Measurements from ENCODE around the gene DRD2. TPM values are rescaled to one million over a fixed set of nuclear protein-coding genes. Genes with fewer than 3 reads are reported as not detected.

Gene DRD2
- total RNA-seq, 1 donor from 2014 or later, result 289 TPM

GRCh38 chr11:113517361-113517760 is 42.2 kb upstream of the DRD2 start:
- H3K9me3 Mint-ChIP-seq (ENCODE audit: unreplicated experiment), result no peaks in the 10 kb centered on the region
- DNase-seq, result no peak
- no peak overlapping the region for H3K27ac Mint-ChIP-seq (ENCODE audit: unreplicated experiment)
- TF ChIP-seq, protein P1, sequence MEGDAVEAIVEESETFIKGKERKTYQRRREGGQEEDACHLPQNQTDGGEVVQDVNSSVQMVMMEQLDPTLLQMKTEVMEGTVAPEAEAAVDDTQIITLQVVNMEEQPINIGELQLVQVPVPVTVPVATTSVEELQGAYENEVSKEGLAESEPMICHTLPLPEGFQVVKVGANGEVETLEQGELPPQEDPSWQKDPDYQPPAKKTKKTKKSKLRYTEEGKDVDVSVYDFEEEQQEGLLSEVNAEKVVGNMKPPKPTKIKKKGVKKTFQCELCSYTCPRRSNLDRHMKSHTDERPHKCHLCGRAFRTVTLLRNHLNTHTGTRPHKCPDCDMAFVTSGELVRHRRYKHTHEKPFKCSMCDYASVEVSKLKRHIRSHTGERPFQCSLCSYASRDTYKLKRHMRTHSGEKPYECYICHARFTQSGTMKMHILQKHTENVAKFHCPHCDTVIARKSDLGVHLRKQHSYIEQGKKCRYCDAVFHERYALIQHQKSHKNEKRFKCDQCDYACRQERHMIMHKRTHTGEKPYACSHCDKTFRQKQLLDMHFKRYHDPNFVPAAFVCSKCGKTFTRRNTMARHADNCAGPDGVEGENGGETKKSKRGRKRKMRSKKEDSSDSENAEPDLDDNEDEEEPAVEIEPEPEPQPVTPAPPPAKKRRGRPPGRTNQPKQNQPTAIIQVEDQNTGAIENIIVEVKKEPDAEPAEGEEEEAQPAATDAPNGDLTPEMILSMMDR (IDR thresholded peaks at IDR 0.05; ENCODE audit: partially characterized antibody, unreplicated experiment), result no peak
- no peak overlapping the region for H3K4me3 Mint-ChIP-seq (ENCODE audit: unreplicated experiment)
- H3K36me3 Mint-ChIP-seq (ENCODE audit: unreplicated experiment), result peaks cover 6% of the 10 kb centered on the region
- H3K4me1 Mint-ChIP-seq (ENCODE audit: low read depth, unreplicated experiment), result no peaks in the 10 kb centered on the region
- peaks cover 2% of the 10 kb centered on the region for H3K27me3 Mint-ChIP-seq (ENCODE audit: unreplicated experiment)

GRCh38 chr11:113514856-113515255 is 39.7 kb upstream of the DRD2 start:
- peaks cover 6% of the 10 kb centered on the region for H3K36me3 Mint-ChIP-seq (ENCODE audit: unreplicated experiment)
- H3K9me3 Mint-ChIP-seq (ENCODE audit: unreplicated experiment), result no peaks in the 10 kb centered on the region
- TF ChIP-seq, protein P1 (IDR thresholded peaks at IDR 0.05; ENCODE audit: partially characterized antibody, unreplicated experiment), result no peak
- H3K4me1 Mint-ChIP-seq (ENCODE audit: low read depth, unreplicated experiment), result no peaks in the 10 kb centered on the region
- DNase-seq, result no peak
- H3K4me3 Mint-ChIP-seq (ENCODE audit: unreplicated experiment), result no peak overlapping the region
- H3K27ac Mint-ChIP-seq (ENCODE audit: unreplicated experiment), result no peak overlapping the region
- peaks cover 2% of the 10 kb centered on the region for H3K27me3 Mint-ChIP-seq (ENCODE audit: unreplicated experiment)

DNA sequence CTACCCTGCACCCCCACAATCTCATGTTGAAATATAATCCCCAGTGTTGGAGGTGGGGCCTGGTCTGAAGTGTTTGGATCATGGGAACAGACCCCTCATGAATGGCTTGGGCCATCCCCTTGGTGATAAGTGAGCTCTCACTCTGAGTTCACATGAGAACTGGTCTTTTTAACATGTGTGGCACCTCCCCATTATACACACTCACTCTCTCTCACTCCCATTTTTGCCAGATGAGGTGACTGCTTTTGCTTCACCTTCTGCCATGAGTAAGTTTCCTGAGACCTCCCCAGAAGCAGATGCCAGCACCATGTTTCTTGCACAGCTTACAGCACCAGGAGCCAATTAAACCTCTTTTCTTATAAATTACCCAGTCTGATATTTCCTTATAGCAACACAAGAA is 32.1 kb upstream of the DRD2 start:
- TF ChIP-seq, protein P1 (IDR thresholded peaks at IDR 0.05; ENCODE audit: partially characterized antibody, unreplicated experiment), result no peak
- DNase-seq, result no peak
- Mint-ChIP-seq H3K9me3 (ENCODE audit: unreplicated experiment) (peaks cover 2% of the 10 kb centered on the region), H3K27me3 (ENCODE audit: unreplicated experiment) (peaks cover 5% of the 10 kb centered on the region), H3K27ac (ENCODE audit: unreplicated experiment) (no peak overlapping the region), H3K36me3 (ENCODE audit: unreplicated experiment) (no peaks in the 10 kb centered on the region), H3K4me1 (ENCODE audit: low read depth, unreplicated experiment) (no peaks in the 10 kb centered on the region), H3K4me3 (ENCODE audit: unreplicated experiment) (no peak overlapping the region)

DNA sequence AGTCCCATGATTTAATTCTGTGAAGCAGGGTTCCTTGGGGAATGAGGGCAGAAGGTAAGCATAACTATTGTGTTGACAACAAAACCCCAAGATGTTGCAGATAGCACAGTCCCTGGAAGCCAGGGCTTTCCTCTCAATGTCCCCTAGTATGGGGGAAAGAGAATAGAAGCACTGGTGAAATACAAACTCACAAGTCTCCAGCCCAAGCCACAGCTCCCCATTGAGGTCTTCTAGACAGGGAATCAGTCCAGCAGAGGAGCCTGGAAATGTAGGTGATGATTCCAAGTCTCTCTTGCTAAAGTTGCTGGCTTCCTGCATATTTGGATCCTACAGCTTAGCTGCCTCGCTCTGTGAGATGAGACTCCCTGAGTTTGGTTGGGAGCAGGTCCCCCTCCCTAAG is 31.7 kb upstream of the DRD2 start:
- Mint-ChIP-seq H3K27ac (ENCODE audit: unreplicated experiment) (no peak overlapping the region), H3K4me1 (ENCODE audit: low read depth, unreplicated experiment) (no peaks in the 10 kb centered on the region), H3K9me3 (ENCODE audit: unreplicated experiment) (peaks cover 2% of the 10 kb centered on the region), H3K27me3 (ENCODE audit: unreplicated experiment) (peaks cover 5% of the 10 kb centered on the region), H3K4me3 (ENCODE audit: unreplicated experiment) (no peak overlapping the region), H3K36me3 (ENCODE audit: unreplicated experiment) (no peaks in the 10 kb centered on the region)
- no peak for DNase-seq
- TF ChIP-seq, protein P1 (IDR thresholded peaks at IDR 0.05; ENCODE audit: partially characterized antibody, unreplicated experiment), result no peak

DNA sequence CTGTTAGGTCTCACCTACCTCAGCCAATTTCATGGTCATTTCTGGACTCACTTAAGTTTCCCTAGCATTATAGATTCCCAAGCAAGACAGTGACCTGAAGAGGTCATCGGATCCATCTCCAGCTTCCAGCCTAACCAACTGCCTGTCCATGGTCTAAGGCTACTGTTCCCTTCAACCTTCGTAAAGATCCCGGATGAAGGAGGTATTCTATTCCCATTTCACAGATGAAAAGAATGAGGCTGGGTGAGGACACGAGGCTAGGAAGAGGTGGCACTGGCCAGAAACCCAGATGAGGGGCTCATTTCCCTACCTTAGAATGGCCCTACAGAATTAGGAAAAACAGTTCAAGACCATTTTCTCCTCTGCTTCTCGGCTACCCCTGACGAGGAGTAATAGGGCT is 31.3 kb upstream of the DRD2 start:
- Mint-ChIP-seq H3K36me3 (ENCODE audit: unreplicated experiment) (no peaks in the 10 kb centered on the region), H3K4me1 (ENCODE audit: low read depth, unreplicated experiment) (no peaks in the 10 kb centered on the region), H3K4me3 (ENCODE audit: unreplicated experiment) (no peak overlapping the region), H3K27me3 (ENCODE audit: unreplicated experiment) (peaks cover 5% of the 10 kb centered on the region), H3K27ac (ENCODE audit: unreplicated experiment) (no peak overlapping the region), H3K9me3 (ENCODE audit: unreplicated experiment) (peaks cover 2% of the 10 kb centered on the region)
- TF ChIP-seq, protein P1 (IDR thresholded peaks at IDR 0.05; ENCODE audit: partially characterized antibody, unreplicated experiment), result no peak
- no peak for DNase-seq

All from glutamatergic neuron (in vitro differentiated cells).